IPS-20b (cell line): ENCODE measurements around the gene ZNF746.
A peak's percentile ranks its signal among the peaks of the same experiment; 100 is the strongest.
"Not testable (repeated sequence)": the region's sequence is repeated elsewhere in the genome, so short reads cannot be mapped to it uniquely, and the experiment has no call there.

Experiments
- H3K27ac ChIP-seq: one replicate; pipeline ENCODE4 v1.5.1; 2013; ENCODE audit warnings: low read length
- H3K27me3 ChIP-seq: 2 replicates; pipeline ENCODE4 v1.6.1; 2013; ENCODE audit warnings: mild to moderate bottlenecking, low read length, inconsistent platforms; ENCODE audit not compliant: insufficient read depth
- H3K36me3 ChIP-seq: 2 replicates; pipeline ENCODE4 v1.6.1; 2013; ENCODE audit warnings: low read depth, mild to moderate bottlenecking, inconsistent platforms, low read length, moderate library complexity; ENCODE audit not compliant: insufficient read depth
- H3K4me1 ChIP-seq: 2 replicates; pipeline ENCODE4 v1.6.1; 2013; ENCODE audit warnings: mild to moderate bottlenecking, control low read depth, inconsistent platforms, low read length, moderate library complexity; ENCODE audit not compliant: insufficient read depth
- H3K4me3 ChIP-seq: 2 replicates; pipeline ENCODE4 v1.5.1; 2013; ENCODE audit warnings: mild to moderate bottlenecking, low read length, inconsistent platforms
- H3K9ac ChIP-seq: 2 replicates; pipeline ENCODE4 v1.6.1; 2013; ENCODE audit warnings: low read depth, mild to moderate bottlenecking, inconsistent platforms, low read length, moderate library complexity
- H3K9me3 ChIP-seq: 2 replicates; pipeline ENCODE4 v1.6.1; 2013; ENCODE audit warnings: mild to moderate bottlenecking, low read depth, low read length, inconsistent platforms; ENCODE audit not compliant: insufficient read depth

ZNF746 gene

GRCh38 chr7:149501651-149502050 lies 4.0 kb upstream of the ZNF746 start:
- Histone ChIP-seq H3K27me3 (peaks cover 34% of the 10 kb centered on the region), H3K9ac (no peak overlapping the region), H3K27ac (no peak overlapping the region), H3K36me3 (no peaks in the 10 kb centered on the region), H3K4me3 (no peak overlapping the region), H3K4me1 (no peaks in the 10 kb centered on the region), H3K9me3 (peaks cover 11% of the 10 kb centered on the region)

DNA sequence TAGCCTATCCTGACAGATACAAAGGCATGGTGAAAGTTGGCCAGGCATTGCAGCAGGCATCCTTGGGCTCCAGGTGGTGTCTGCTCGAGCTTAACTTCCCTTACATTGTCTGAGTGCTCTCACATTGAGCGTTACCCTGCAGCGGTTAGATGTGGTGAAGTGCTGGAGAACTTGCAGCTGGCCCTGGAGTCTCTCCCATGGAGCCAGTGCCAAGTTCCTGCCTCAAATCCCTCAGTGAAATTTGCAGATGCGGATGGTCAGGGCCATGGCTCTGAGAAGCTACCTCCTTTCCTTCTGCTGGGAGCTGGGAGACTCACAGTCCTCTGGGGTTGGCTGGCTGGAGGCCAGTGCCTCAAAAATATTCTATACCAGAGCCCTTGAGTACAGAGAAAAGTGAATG lies 3.3 kb upstream of the ZNF746 start:
- H3K27me3 ChIP-seq = peaks cover 34% of the 10 kb centered on the region
- peaks cover 6% of the 10 kb centered on the region for H3K9me3 ChIP-seq
- H3K4me1 ChIP-seq = no peaks in the 10 kb centered on the region
- H3K36me3 ChIP-seq = no peaks in the 10 kb centered on the region
- no peak overlapping the region for H3K4me3 ChIP-seq
- no peak overlapping the region for H3K27ac ChIP-seq
- H3K9ac ChIP-seq = no peak overlapping the region

GRCh38 chr7:149500201-149500600 lies 2.6 kb upstream of the ZNF746 start:
- Histone ChIP-seq H3K9ac (no peak overlapping the region), H3K4me1 (no peaks in the 10 kb centered on the region)

GRCh38 chr7:149498811-149499210 lies 1.2 kb upstream of the ZNF746 start:
- no peak overlapping the region for H3K4me3 ChIP-seq
- H3K36me3 ChIP-seq = peaks cover 2% of the 10 kb centered on the region
- H3K27me3 ChIP-seq = peaks cover 34% of the 10 kb centered on the region
- no peaks in the 10 kb centered on the region for H3K4me1 ChIP-seq
- no peaks in the 10 kb centered on the region for H3K9me3 ChIP-seq
- H3K9ac ChIP-seq = no peak overlapping the region
- H3K27ac ChIP-seq = no peak overlapping the region

More at GRCh38 chr7:149500201-149500600, 2.6 kb upstream of the ZNF746 start:
- Histone ChIP-seq H3K27ac (no peak overlapping the region), H3K4me3 (no peak overlapping the region), H3K9me3 (peaks cover under 1% of the 10 kb centered on the region; the same call in 1 of the 2 replicates), H3K27me3 (peaks cover 34% of the 10 kb centered on the region), H3K36me3 (no peaks in the 10 kb centered on the region)

- H3K9me3 ChIP-seq = no peaks in the 10 kb centered on the region
- peaks cover 34% of the 10 kb centered on the region for H3K27me3 ChIP-seq
- H3K9ac ChIP-seq = peak overlapping the region; percentile 67
- H3K36me3 ChIP-seq = peaks cover 22% of the 10 kb centered on the region
- H3K4me1 ChIP-seq = no peaks in the 10 kb centered on the region
- no peak overlapping the region for H3K27ac ChIP-seq
- H3K4me3 ChIP-seq = peak overlapping the region; percentile 85
These were observed 792 bp downstream of the ZNF746 start for GRCh38 chr7:149496642-149497391.

DNA sequence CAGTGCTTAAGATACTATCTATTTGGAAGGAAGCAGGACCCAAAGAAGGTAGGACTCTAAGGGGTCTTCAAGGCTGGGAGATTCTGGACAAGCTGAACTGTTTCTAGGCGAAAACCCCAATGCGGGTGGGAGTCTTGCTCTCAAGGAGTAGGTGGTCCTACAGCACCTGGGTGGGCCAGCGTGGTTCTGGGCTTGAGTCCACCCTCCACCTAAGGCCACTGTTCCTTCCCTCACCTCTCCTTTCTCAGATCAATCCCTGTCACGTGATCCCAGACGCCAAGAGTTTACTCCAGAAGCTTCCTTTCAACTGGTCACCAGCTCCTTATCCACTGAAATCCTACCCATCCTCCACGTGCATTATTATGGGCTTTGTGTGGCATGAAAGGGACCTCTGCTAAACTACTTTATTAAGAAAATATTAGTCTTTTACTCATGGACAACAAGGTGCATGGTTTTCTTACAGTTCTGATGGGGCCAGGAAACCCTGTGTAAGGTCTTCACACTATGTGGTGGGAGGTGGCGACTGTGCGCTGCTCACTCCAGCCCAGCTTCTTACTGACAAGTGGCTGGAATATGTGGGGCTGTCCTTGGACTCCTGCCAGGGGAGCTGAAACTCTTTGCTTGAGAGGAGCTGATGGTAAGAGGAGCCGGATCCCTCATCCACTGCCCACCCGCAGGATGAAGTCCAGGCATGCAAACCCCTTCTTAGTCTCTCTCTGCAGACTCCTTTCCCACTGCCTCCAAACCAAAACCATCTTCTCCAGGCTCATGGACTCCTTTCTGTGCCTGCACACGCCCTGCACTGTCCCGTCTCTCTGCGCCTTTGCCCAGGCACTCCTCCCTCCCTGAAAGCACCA lies 1.6 kb downstream of the ZNF746 start:
- H3K9ac ChIP-seq = 0 out of 2 replicates have a peak overlapping the region, but pooled peaks have one; percentile 67

GRCh38 chr7:149494738-149495368 lies 2.8 kb downstream of the ZNF746 start:
- H3K4me1 ChIP-seq = no peaks in the 10 kb centered on the region
- no peak overlapping the region for H3K27ac ChIP-seq
- H3K36me3 ChIP-seq = peaks cover 38% of the 10 kb centered on the region
- no peaks in the 10 kb centered on the region for H3K9me3 ChIP-seq
- no peak overlapping the region for H3K4me3 ChIP-seq
- peaks cover 19% of the 10 kb centered on the region for H3K27me3 ChIP-seq
- H3K9ac ChIP-seq = no peak overlapping the region

More for the DNA sequence above, 1.6 kb downstream of the ZNF746 start:
- Histone ChIP-seq H3K4me1 (no peaks in the 10 kb centered on the region), H3K36me3 (peaks cover 30% of the 10 kb centered on the region), H3K27ac (no peak overlapping the region), H3K4me3 (peak overlapping the region; percentile 85; the same call in 1 of the 2 replicates), H3K27me3 (peaks cover 31% of the 10 kb centered on the region), H3K9me3 (no peaks in the 10 kb centered on the region)

- H3K4me3 ChIP-seq, H3K4me1 ChIP-seq, H3K9ac ChIP-seq, H3K27ac ChIP-seq, H3K9me3 ChIP-seq: not testable (repeated sequence)
- H3K27me3 ChIP-seq = peaks cover 10% of the 10 kb centered on the region
- peaks cover 42% of the 10 kb centered on the region for H3K36me3 ChIP-seq
These were observed 3.6 kb downstream of the ZNF746 start for GRCh38 chr7:149493975-149494374.

DNA sequence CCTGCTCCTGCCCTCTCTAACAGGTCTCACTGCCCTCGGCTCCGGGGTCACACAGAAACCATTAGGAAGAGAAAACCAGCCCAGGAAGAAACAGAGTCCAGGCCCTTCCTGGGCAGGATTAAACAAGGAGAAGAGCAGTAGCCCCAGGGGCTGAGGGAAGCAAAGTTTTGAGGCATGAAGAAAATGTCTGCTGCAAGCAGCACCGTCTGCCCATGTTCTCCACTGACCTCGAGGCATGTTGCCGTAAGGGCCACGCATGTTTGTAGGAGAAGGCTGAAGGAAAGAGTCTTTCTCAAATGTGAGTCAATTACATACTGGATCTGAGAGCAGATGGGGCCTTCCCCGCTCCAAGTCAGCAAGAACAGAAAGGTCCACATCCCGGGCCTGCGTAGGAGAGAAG lies 4.2 kb downstream of the ZNF746 start:
- no peak overlapping the region for H3K4me3 ChIP-seq
- H3K36me3 ChIP-seq = peaks cover 42% of the 10 kb centered on the region
- no peak overlapping the region for H3K27ac ChIP-seq
- H3K9me3 ChIP-seq = no peaks in the 10 kb centered on the region
- no peaks in the 10 kb centered on the region for H3K4me1 ChIP-seq
- H3K27me3 ChIP-seq = peaks cover 4% of the 10 kb centered on the region; the same call in 1 of the 2 replicates
- H3K9ac ChIP-seq = no peak overlapping the region

DNA sequence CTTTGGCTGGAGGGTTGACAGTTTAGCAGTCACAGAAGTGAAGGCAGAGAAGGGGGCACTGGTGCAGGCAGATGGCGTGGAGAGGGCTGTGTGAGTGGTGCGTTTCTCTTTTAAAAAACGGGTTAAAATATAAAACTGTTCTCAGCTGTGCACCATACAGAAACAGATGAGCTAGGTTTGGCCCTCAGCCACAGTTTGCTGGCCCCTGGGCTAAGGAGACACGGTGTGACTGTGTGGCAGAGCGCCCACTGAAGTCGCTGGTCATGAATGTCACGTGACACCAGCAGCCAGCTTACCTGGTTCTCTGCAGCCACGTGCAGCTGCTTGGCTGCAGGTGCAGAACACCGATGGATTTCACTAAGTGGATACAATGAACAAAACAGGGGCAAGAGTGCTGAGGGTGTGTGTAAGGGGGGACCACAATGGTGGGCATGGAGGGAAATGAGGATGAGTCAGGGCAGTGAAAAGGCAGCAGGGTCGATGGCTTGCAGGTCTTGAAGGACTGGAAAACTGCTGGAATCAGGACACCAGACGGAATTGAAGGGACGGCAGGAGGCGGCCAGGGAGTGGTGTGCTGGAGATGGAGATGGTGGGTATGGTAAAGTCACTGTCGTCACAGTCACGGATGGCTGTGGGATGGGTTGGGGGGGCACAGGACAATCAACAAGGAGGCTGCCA lies 7.4 kb downstream of the ZNF746 start:
- Histone ChIP-seq H3K9ac (no peak overlapping the region), H3K4me3 (no peak overlapping the region), H3K27me3 (no peaks in the 10 kb centered on the region), H3K36me3 (peaks cover 65% of the 10 kb centered on the region), H3K27ac (no peak overlapping the region), H3K9me3 (no peaks in the 10 kb centered on the region), H3K4me1 (no peaks in the 10 kb centered on the region)

- H3K4me3 ChIP-seq = no peak overlapping the region
- H3K27me3 ChIP-seq = no peaks in the 10 kb centered on the region
- no peaks in the 10 kb centered on the region for H3K9me3 ChIP-seq
- no peak overlapping the region for H3K9ac ChIP-seq
- no peaks in the 10 kb centered on the region for H3K4me1 ChIP-seq
- no peak overlapping the region for H3K27ac ChIP-seq
- H3K36me3 ChIP-seq = peaks cover 70% of the 10 kb centered on the region
These were observed 8.1 kb downstream of the ZNF746 start for GRCh38 chr7:149489391-149490024.
